Measurements from ENCODE around the gene TF. TPM values are rescaled to one million over a fixed set of nuclear protein-coding genes. Genes with fewer than 3 reads are reported as not detected.

TF gene
- total and polyA plus RNA-seq, 12 donors: 0.24 to 11.6 (median 3.5) TPM

DNA sequence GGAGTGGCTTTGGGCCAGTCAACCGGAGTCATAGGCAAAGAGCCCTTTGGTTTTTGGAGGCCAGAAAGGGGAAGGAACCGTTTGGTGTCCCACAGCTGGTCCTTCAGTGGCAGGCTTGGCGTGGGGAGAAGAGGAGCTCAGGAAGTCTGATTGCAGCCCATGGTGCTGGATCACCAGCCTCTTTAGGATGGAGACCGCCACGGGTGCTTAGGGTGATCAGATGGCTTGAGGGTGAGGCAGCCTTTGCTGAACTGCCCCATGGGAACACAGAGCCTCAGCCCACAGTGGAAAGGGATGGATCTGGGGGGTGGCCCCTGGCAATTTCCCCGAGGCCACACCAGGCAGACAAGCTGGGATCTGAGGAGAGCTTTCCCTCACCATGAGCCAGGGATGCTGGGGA, 45.8 kb upstream of the TF start:
- Histone ChIP-seq H3K36me3 (no peaks in the 10 kb centered on the region), H3K27ac (no peak overlapping the region), H3K4me1 (no peaks in the 10 kb centered on the region), H3K9me3 (no peaks in the 10 kb centered on the region), H3K27me3 (peaks cover 0 to 2% (median 0%) of the 10 kb centered on the region in 7 donors), H3K4me3 (no peak overlapping the region)
- TF ChIP-seq, protein P1, sequence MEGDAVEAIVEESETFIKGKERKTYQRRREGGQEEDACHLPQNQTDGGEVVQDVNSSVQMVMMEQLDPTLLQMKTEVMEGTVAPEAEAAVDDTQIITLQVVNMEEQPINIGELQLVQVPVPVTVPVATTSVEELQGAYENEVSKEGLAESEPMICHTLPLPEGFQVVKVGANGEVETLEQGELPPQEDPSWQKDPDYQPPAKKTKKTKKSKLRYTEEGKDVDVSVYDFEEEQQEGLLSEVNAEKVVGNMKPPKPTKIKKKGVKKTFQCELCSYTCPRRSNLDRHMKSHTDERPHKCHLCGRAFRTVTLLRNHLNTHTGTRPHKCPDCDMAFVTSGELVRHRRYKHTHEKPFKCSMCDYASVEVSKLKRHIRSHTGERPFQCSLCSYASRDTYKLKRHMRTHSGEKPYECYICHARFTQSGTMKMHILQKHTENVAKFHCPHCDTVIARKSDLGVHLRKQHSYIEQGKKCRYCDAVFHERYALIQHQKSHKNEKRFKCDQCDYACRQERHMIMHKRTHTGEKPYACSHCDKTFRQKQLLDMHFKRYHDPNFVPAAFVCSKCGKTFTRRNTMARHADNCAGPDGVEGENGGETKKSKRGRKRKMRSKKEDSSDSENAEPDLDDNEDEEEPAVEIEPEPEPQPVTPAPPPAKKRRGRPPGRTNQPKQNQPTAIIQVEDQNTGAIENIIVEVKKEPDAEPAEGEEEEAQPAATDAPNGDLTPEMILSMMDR (IDR thresholded peaks at IDR 0.05): no peak
- DNase-seq: no peak
- ATAC-seq: no peak
- WGBS, 2 donors: 87% methylated on average over 6 of the region's 6 CpGs
- intact Hi-C loops (cut with DNase I): no loop called here

DNA sequence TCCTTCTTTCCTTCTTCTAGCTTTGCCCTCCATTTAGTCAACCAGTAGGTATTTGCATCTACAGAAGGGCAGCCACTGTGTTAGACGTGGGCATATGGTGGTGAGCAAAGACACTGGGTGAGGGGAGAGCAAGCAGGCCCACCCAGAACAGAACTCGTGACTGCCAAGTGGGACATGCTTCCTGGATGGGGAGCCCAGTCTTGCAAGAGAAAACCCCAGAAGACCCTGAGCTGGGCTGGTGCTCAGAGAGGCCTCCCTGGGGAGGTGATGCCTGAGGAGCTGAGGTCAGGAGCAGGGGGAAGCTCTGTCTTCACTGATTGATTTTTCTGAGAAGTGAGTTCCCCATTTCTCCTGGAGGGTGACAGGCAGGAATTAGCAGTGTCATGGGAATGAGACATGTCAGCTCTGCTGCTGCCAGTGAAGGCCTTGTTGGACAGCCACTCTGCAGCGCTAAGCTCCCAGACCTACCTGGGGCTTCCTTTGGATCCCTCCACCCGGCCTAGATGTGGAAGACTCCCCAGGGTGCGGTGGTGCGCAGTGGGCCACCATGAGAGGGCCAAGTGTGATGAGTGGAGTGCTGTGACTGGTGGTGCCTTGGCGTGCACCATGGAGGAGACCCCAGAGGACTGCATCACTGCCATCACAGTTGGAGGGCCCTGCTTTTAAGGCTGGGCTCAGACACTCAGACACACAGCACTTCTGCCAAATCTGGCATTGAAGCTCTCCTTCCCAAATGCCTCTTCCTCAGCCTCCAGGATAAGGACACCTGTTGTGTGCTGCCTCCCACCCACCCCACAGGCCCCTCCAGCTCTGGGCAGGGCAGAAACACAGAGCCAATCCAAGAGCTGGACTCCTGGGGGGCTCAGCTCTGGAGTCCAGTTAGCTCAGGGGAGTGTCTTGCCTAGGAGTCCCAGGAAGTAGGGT, 44.5 kb upstream of the TF start:
- no peak for ATAC-seq
- H3K27ac ChIP-seq: no peak overlapping the region
- no peak overlapping the region for H3K4me3 ChIP-seq
- H3K4me1 ChIP-seq: no peaks in the 10 kb centered on the region
- peaks cover 0 to 2% (median 0%) of the 10 kb centered on the region in 7 donors for H3K27me3 ChIP-seq
- DNase-seq: no peak
- H3K36me3 ChIP-seq: no peaks in the 10 kb centered on the region
- 89 to 95% methylated on average over 7 of the region's 7 CpGs for WGBS, 2 donors
- TF ChIP-seq, protein P1 (IDR thresholded peaks at IDR 0.05): no peak
- intact Hi-C loops (cut with DNase I): no loop called here
- H3K9me3 ChIP-seq: no peaks in the 10 kb centered on the region

GRCh38 chr3:133703915-133704314, 42.3 kb upstream of the TF start:
- 62 to 63% methylated on average over 1 of the region's 1 CpG for WGBS, 2 donors
- intact Hi-C loops (cut with DNase I): no loop called here

DNA sequence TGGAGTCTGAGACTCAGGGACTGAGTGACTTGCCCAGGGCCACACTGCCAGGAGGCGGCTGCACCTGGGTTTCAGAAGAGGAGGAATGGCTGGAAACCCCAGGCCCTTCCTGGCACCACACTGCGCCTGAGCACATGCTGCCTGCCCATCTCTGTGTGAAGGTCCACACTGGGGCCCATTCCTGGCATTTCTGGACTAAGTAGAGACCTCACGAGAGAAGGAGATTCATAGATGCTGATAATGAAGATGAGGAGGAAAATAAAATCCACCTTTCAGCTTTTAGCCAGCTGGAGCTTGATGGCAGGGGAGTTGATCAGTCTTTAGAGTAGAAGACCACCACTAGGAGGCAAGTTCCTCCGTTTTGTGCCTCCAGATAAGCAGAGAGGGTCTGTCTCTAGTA, 40.2 kb upstream of the TF start:
- intact Hi-C loops (cut with DNase I): no loop called here
- TF ChIP-seq, protein P1 (IDR thresholded peaks at IDR 0.05): no peak
- Histone ChIP-seq H3K4me1 (no peaks in the 10 kb centered on the region), H3K36me3 (no peaks in the 10 kb centered on the region), H3K27ac (no peak overlapping the region), H3K27me3 (peaks cover 0 to 2% (median 0%) of the 10 kb centered on the region in 7 donors), H3K9me3 (no peaks in the 10 kb centered on the region), H3K4me3 (no peak overlapping the region)
- WGBS, 2 donors: 63 to 76% methylated on average over 4 of the region's 4 CpGs
- no peak for DNase-seq
- no peak for ATAC-seq

More at GRCh38 chr3:133703915-133704314, 42.3 kb upstream of the TF start:
- Histone ChIP-seq H3K9me3 (no peaks in the 10 kb centered on the region), H3K27me3 (peaks cover 0 to 2% (median 0%) of the 10 kb centered on the region in 7 donors), H3K4me3 (no peak overlapping the region), H3K27ac (no peak overlapping the region), H3K36me3 (no peaks in the 10 kb centered on the region), H3K4me1 (no peaks in the 10 kb centered on the region)
- ATAC-seq (no peak), DNase-seq (no peak)
- TF ChIP-seq, protein P1 (IDR thresholded peaks at IDR 0.05): no peak

All from heart right ventricle (tissue), 16 donors.